Endothelial cell of umbilical vein (primary cell): ENCODE data around the gene RTN1. TPM values are rescaled to one million over a fixed set of nuclear protein-coding genes. Genes with fewer than 3 reads are reported as not detected.

Experiments
- BruUV-seq: library from RNA; stranded (reverse); fragments of 400-500 nt; replicated peaks from 2 replicates; lab custom pipeline; 2021; lab: Mats Ljungman, UMichigan
- CTCF ChIA-PET: fragments of 300-600, 350-600 bp; sonication (Branson Sonifier 250); formaldehyde crosslinking; loops from one replicate; lab custom pipeline; 2021; ENCODE audit warnings: antibody characterized with exemption, inconsistent platforms; lab: Charles Lee
- POLR2A ChIA-PET: fragments of 300-600, 350-600 bp; sonication (Branson Sonifier 250); formaldehyde crosslinking; loops from one replicate; lab custom pipeline; 2021; ENCODE audit warnings: antibody characterized with exemption, inconsistent platforms; lab: Charles Lee
- DNase-seq: peaks from one replicate; pipeline ENCODE4 v3.0.0-alpha.2; 2011; ENCODE audit warnings: low read depth, low spot score
- FAIRE-seq: peaks from 2 replicates; lab custom pipeline; 2011; peaks lifted over from hg19 to GRCh38; lab: Jason Lieb, UNC
- H2AFZ ChIP-seq: 2 replicates; pipeline ENCODE4 v1.6.0; 2012; ENCODE audit warnings: low read depth, low read length, control low read depth, inconsistent platforms
- H3K27ac ChIP-seq: 2 replicates; pipeline ENCODE4 v1.5.1; 2011; ENCODE audit warnings: low read depth, mild to moderate bottlenecking, control low read depth, low read length, moderate library complexity; ENCODE audit not compliant: insufficient read depth
- H3K27me3 ChIP-seq, 2 experiments: 2 replicates each; pipeline versions ENCODE4 v1.6.0 to v1.6.1; 2011; ENCODE audit warnings: low read length in 2 of 2, mixed read lengths in 1 of 2; ENCODE audit not compliant: control insufficient read depth in 2 of 2, insufficient read depth in 2 of 2
- H3K36me3 ChIP-seq, 2 experiments: 2 replicates in 1 of 2; 3 replicates in 1 of 2; pipeline ENCODE4 v1.5.1; 2011; ENCODE audit warnings: low read length in 2 of 2, mild to moderate bottlenecking in 1 of 2, moderate library complexity in 1 of 2; ENCODE audit not compliant: control insufficient read depth in 2 of 2, insufficient read depth in 2 of 2; ENCODE audit errors: extremely low read depth in 1 of 2
- H3K4me1 ChIP-seq: 3 replicates; pipeline ENCODE4 v1.5.1; 2011; ENCODE audit warnings: mild to moderate bottlenecking, low read length; ENCODE audit not compliant: control insufficient read depth, insufficient read depth; ENCODE audit errors: extremely low read depth
- H3K4me2 ChIP-seq: 2 replicates; pipeline ENCODE4 v1.6.1; 2011; ENCODE audit warnings: low read length, control low read depth, mixed read lengths; ENCODE audit not compliant: insufficient read depth
- H3K4me3 ChIP-seq, 3 experiments: fragments of 200-600 bp in 1 of 3; sonication (generic), shearing (Covaris generic) in 1 of 3; replicated peaks in 1 of 3; 2 replicates each; pipeline ENCODE4 v1.5.1; 2011 to 2016; ENCODE audit warnings: control low read depth in 3 of 3, low read length in 3 of 3, mild to moderate bottlenecking in 2 of 3, inconsistent platforms in 1 of 3, low read depth in 1 of 3, moderate library complexity in 1 of 3; ENCODE audit not compliant: insufficient read depth in 1 of 3
- H3K79me2 ChIP-seq: 2 replicates; pipeline ENCODE4 v1.6.0; 2012; ENCODE audit warnings: low read length, inconsistent platforms; ENCODE audit not compliant: control insufficient read depth, insufficient read depth
- H3K9ac ChIP-seq: replicated peaks from 2 replicates; pipeline ENCODE3; 2011; ENCODE audit warnings: low read length, control low read depth; ENCODE audit not compliant: insufficient read depth; ENCODE audit errors: extremely low read depth
- H3K9me1 ChIP-seq: replicated peaks from 3 replicates; pipeline ENCODE4 v1.6.0; 2011; ENCODE audit warnings: mild to moderate bottlenecking, low read length; ENCODE audit not compliant: control insufficient read depth, insufficient read depth; ENCODE audit errors: extremely low read depth
- H3K9me3 ChIP-seq: replicated peaks from 2 replicates; pipeline ENCODE4 v1.5.1; 2012; ENCODE audit warnings: low read length, inconsistent platforms; ENCODE audit not compliant: control insufficient read depth, insufficient read depth
- H4K20me1 ChIP-seq: replicated peaks from 2 replicates; pipeline ENCODE3; 2011; ENCODE audit warnings: mild to moderate bottlenecking, low read length; ENCODE audit not compliant: control insufficient read depth, insufficient read depth; ENCODE audit errors: extremely low read depth
- CTCF ChIP-seq, 2 donors: IDR thresholded peaks; 1 replicate in 1 of 2; 2 replicates in 1 of 2; pipeline ENCODE4 v1.5.1; 2011; ENCODE audit warnings: low read length in 2 of 2, mild to moderate bottlenecking in 2 of 2, moderate library complexity in 2 of 2, control low read depth in 1 of 2, inconsistent platforms in 1 of 2, low read depth in 1 of 2; ENCODE audit not compliant: insufficient read depth in 1 of 2; ENCODE audit errors: extremely low read depth in 1 of 2
- EZH2 ChIP-seq: IDR thresholded peaks from 2 replicates; pipeline ENCODE4 v1.6.1; 2012; ENCODE audit warnings: borderline replicate concordance, low read depth, mild to moderate bottlenecking, moderate library complexity, low read length, inconsistent platforms; ENCODE audit not compliant: severe bottlenecking
- FOS ChIP-seq: IDR thresholded peaks from 2 replicates; pipeline ENCODE4 v1.6.1; 2011; ENCODE audit warnings: mild to moderate bottlenecking, low read length, moderate library complexity, borderline replicate concordance; ENCODE audit not compliant: insufficient read depth
- GATA2 ChIP-seq: IDR thresholded peaks from 2 replicates; pipeline ENCODE4 v1.7.0; 2011; ENCODE audit warnings: low read depth, mild to moderate bottlenecking, moderate library complexity, mixed read lengths, low read length; ENCODE audit not compliant: insufficient read length, insufficient read depth
- JUN ChIP-seq: IDR thresholded peaks from 2 replicates; pipeline ENCODE4 v1.6.1; 2011; ENCODE audit warnings: borderline replicate concordance, low read depth; ENCODE audit not compliant: insufficient read length, insufficient read depth
- MAX ChIP-seq: IDR thresholded peaks from 2 replicates; pipeline ENCODE4 v1.6.1; 2011; ENCODE audit not compliant: insufficient read depth, insufficient read length
- POLR2A ChIP-seq: IDR thresholded peaks from 2 replicates; pipeline ENCODE4 v1.6.1; 2012; ENCODE audit warnings: low read depth, mild to moderate bottlenecking, control low read depth, low read length
- POLR2AphosphoS5 ChIP-seq: IDR thresholded peaks from 2 replicates; pipeline ENCODE4 v1.6.1; 2012; ENCODE audit warnings: low read depth, mild to moderate bottlenecking, control low read depth, low read length, moderate library complexity; ENCODE audit not compliant: insufficient read depth
- dilution Hi-C: fragments of 300-500 bp; cut with MboI; formaldehyde crosslinking; loops from one replicate; pipeline ENCODE4 v1.15.0; 2019; ENCODE audit warnings: low sequenced_read_pairs; ENCODE audit not compliant: extremely low pct_ligation_motif_present
- intact Hi-C: fragments of 100-400 bp; cut with micrococcal nuclease; formaldehyde crosslinking; loops from one replicate; pipeline ENCODE4 v1.10.0; 2022
- polyA plus RNA-seq, 4 experiments: library from polyadenylated mRNA; depleted of rRNA in 3 of 4; stranded (reverse) in 3 of 4; unstranded in 1 of 4; fragments of >200 nt; gene quantifications; 2 replicates each; pipeline versions ENCODE4 v1.2.1 to v1.2.3, GENCODE V29; 2011 to 2012; ENCODE audit warnings: missing spikeins in 1 of 4
- total RNA-seq: library from RNA; stranded (reverse); gene quantifications from 2 replicates; pipeline ENCODE4 v1.2.3, GENCODE V29; 2021

RTN1 gene
- total and polyA plus RNA-seq, 2 donors (not counting 3 experiments of a cell fraction or from before 2014, with no cell fraction given): 0.10 to 0.29 TPM

DNA sequence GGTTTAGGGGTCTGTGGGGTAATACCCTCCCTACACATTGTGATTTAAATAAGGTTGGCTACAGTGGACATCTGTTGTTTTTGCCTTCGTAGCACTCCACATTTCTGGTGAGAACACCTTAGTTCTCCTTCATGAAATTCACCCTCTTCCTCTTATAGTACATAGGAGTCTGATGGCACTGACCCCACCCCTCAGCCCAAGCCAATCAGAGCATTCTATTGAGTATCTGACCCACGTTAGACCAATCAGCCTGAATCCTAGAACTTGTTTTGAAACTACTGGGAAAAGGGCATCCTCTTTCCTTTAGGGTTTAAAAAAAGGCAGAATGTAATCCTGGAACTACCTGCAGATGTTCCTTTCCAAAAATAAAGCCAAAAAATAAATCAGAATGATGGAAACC lies 33.6 kb upstream of the RTN1 start:
- TF ChIP-seq EZH2 (no peak), POLR2A (no peak)
- CTCF ChIA-PET: interaction anchor here (1.2 kb wide), 2 partner anchors 14 kb away, joined by 4 to 5 read pairs; no protein-coding TSS in a partner anchor

GRCh38 chr14:59900556-59900955 lies 30.0 kb upstream of the RTN1 start:
- no peaks in the 10 kb centered on the region for H3K9me3 ChIP-seq
- H3K9me1 ChIP-seq: no peaks in the 10 kb centered on the region
- H2AFZ ChIP-seq: no peak overlapping the region
- no peaks in the 10 kb centered on the region for H3K4me1 ChIP-seq
- H3K9ac ChIP-seq: no peak overlapping the region
- intact Hi-C loops (loop anchor here (5.0 kb wide), 1 partner anchor 282 kb away; no protein-coding TSS in a partner anchor), dilution Hi-C loops (no loop called here)
- H3K27ac ChIP-seq: no peak overlapping the region
- FAIRE-seq (no peak), DNase-seq (no peak)
- ChIA-PET POLR2A (no interaction called here), CTCF (interaction anchor here (0.8 to 1.9 kb wide), 2 partner anchors 268 to 393 kb away, joined by 3 to 7 read pairs; no protein-coding TSS in a partner anchor)
- H3K4me2 ChIP-seq: no peak overlapping the region
- TF ChIP-seq FOS (no peak), EZH2 (no peak), MAX (no peak), POLR2A (no peak), JUN (no peak), GATA2 (no peak), CTCF (IDR thresholded peaks at IDR 0.05; ENCODE audit: extremely low read depth in 1 of 2, insufficient read depth in 1 of 2, low read depth in 1 of 2, low read length in 2 of 2) (no peak), POLR2AphosphoS5 (no peak)
- no TSS peak for BruUV-seq
- H3K79me2 ChIP-seq: no peaks in the 10 kb centered on the region
- peaks cover 0 to 5% of the 10 kb centered on the region in 2 experiments for H3K27me3 ChIP-seq
- H3K4me3 ChIP-seq: no peak overlapping the region
- no peaks in the 10 kb centered on the region for H4K20me1 ChIP-seq
- no peaks in the 10 kb centered on the region for H3K36me3 ChIP-seq

More for the DNA sequence above, 33.6 kb upstream of the RTN1 start:
- Histone ChIP-seq H4K20me1 (no peaks in the 10 kb centered on the region), H3K27ac (no peak overlapping the region), H3K36me3 (no peaks in the 10 kb centered on the region), H2AFZ (no peak overlapping the region), H3K79me2 (no peaks in the 10 kb centered on the region), H3K9ac (no peak overlapping the region), H3K4me2 (no peak overlapping the region), H3K27me3 (peaks cover 0 to 2% of the 10 kb centered on the region in 2 experiments), H3K9me1 (no peaks in the 10 kb centered on the region), H3K9me3 (no peaks in the 10 kb centered on the region), H3K4me1 (no peaks in the 10 kb centered on the region), H3K4me3 (no peak overlapping the region)
- no TSS peak for BruUV-seq
- intact Hi-C loops (loop anchor here (5.0 kb wide), 1 partner anchor 278 kb away; no protein-coding TSS in a partner anchor), dilution Hi-C loops (no loop called here)
- no peak for FAIRE-seq
- no peak for DNase-seq
- POLR2A ChIA-PET: no interaction called here
